Measurements from ENCODE around the gene PARP3. TPM values are rescaled to one million over a fixed set of nuclear protein-coding genes. Genes with fewer than 3 reads are reported as not detected.
A peak's percentile ranks its signal among the peaks of the same experiment; 100 is the strongest.

The PARP3 gene
- total and polyA plus RNA-seq, 9 of the 15 experiments (the other 6 are each of a cell fraction or from before 2014, with no cell fraction given): 0.46 to 6.6 (median 4.5) TPM

DNA sequence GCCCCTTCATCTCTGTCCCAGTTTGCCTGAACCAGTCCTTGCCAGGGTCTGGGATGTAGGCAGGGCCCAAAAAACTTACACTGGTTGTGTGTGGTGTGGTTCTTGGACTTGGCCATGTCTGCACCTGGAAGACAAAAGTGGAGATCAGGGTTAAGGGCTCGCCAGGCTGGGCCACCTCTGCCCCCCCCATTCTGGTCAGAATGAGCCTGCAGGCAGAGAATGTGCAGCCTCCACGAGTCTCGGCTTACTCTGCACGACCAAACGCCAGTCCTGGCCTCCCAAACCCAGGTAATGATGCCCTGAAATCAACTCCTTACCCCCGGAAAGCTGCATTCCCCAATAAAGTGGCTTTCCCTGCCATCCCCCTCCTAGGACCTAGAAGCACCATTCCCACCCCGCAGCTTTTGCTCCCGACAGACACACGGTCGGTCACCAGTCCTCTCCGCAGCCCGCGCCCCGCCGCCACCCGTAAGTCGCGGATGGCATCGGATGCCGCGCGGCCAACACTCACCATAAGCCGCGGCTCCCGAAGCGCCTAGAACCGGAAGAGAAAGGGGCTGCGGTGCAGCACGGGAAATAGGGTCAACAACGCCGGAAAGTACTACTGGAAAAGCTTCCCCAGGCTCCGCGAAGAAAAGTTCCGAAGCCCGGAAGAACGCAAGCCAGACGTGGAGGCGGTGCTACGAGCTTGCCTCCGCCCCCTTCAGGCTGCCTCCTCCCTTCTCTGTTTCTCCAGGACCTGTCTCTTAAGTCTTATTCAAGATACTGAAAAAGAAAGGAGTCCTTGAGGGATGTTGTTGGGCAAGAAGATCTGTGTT, 53.4 kb downstream of the PARP3 start, which contains the start of gene RPL29 (continued):
- TF ChIP-seq, protein P1, sequence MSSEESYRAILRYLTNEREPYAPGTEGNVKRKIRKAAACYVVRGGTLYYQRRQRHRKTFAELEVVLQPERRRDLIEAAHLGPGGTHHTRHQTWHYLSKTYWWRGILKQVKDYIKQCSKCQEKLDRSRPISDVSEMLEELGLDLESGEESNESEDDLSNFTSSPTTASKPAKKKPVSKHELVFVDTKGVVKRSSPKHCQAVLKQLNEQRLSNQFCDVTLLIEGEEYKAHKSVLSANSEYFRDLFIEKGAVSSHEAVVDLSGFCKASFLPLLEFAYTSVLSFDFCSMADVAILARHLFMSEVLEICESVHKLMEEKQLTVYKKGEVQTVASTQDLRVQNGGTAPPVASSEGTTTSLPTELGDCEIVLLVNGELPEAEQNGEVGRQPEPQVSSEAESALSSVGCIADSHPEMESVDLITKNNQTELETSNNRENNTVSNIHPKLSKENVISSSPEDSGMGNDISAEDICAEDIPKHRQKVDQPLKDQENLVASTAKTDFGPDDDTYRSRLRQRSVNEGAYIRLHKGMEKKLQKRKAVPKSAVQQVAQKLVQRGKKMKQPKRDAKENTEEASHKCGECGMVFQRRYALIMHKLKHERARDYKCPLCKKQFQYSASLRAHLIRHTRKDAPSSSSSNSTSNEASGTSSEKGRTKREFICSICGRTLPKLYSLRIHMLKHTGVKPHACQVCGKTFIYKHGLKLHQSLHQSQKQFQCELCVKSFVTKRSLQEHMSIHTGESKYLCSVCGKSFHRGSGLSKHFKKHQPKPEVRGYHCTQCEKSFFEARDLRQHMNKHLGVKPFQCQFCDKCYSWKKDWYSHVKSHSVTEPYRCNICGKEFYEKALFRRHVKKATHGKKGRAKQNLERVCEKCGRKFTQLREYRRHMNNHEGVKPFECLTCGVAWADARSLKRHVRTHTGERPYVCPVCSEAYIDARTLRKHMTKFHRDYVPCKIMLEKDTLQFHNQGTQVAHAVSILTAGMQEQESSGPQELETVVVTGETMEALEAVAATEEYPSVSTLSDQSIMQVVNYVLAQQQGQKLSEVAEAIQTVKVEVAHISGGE (CRISPR knock-in tag; IDR thresholded peaks at IDR 0.05): peak; percentile 94 to 99 (median 99)
- TF ChIP-seq FOXK2 (conservative IDR thresholded peaks at IDR 0.05 in 1 of 2, IDR thresholded peaks at IDR 0.05 in 1 of 2; ENCODE audit: low read depth in 2 of 2) (peak; percentile 82 to 93), ZKSCAN1 (IDR thresholded peaks at IDR 0.05; ENCODE audit: low read depth, low read length) (0 out of 2 replicates have a peak, but pooled peaks have one; percentile 36), CREB1 (IDR thresholded peaks at IDR 0.05) (peak; percentile 39), CREB1 (CRISPR knock-in tag; IDR thresholded peaks at IDR 0.05) (no peak), NCOR1 (IDR thresholded peaks at IDR 0.05) (peak; percentile 48), ZNF354B (CRISPR knock-in tag; IDR thresholded peaks at IDR 0.05) (no peak), TAF1 (IDR thresholded peaks at IDR 0.05; ENCODE audit: control insufficient read depth, extremely low read depth, insufficient read depth, low read length, severe bottlenecking) (peak; percentile 98), GABPA (tag; conservative IDR thresholded peaks at IDR 0.05; ENCODE audit: low read depth) (peak; percentile 99), NR3C1 (CRISPR knock-in tag; IDR thresholded peaks at IDR 0.05) (no peak)
- TF ChIP-seq, protein P2, sequence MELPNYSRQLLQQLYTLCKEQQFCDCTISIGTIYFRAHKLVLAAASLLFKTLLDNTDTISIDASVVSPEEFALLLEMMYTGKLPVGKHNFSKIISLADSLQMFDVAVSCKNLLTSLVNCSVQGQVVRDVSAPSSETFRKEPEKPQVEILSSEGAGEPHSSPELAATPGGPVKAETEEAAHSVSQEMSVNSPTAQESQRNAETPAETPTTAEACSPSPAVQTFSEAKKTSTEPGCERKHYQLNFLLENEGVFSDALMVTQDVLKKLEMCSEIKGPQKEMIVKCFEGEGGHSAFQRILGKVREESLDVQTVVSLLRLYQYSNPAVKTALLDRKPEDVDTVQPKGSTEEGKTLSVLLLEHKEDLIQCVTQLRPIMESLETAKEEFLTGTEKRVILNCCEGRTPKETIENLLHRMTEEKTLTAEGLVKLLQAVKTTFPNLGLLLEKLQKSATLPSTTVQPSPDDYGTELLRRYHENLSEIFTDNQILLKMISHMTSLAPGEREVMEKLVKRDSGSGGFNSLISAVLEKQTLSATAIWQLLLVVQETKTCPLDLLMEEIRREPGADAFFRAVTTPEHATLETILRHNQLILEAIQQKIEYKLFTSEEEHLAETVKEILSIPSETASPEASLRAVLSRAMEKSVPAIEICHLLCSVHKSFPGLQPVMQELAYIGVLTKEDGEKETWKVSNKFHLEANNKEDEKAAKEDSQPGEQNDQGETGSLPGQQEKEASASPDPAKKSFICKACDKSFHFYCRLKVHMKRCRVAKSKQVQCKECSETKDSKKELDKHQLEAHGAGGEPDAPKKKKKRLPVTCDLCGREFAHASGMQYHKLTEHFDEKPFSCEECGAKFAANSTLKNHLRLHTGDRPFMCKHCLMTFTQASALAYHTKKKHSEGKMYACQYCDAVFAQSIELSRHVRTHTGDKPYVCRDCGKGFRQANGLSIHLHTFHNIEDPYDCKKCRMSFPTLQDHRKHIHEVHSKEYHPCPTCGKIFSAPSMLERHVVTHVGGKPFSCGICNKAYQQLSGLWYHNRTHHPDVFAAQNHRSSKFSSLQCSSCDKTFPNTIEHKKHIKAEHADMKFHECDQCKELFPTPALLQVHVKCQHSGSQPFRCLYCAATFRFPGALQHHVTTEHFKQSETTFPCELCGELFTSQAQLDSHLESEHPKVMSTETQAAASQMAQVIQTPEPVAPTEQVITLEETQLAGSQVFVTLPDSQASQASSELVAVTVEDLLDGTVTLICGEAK (IDR thresholded peaks at IDR 0.05): peak; percentile 99
- TF ChIP-seq, protein P2 (CRISPR knock-in tag; IDR thresholded peaks at IDR 0.05): no peak
- TF ChIP-seq, protein P3, sequence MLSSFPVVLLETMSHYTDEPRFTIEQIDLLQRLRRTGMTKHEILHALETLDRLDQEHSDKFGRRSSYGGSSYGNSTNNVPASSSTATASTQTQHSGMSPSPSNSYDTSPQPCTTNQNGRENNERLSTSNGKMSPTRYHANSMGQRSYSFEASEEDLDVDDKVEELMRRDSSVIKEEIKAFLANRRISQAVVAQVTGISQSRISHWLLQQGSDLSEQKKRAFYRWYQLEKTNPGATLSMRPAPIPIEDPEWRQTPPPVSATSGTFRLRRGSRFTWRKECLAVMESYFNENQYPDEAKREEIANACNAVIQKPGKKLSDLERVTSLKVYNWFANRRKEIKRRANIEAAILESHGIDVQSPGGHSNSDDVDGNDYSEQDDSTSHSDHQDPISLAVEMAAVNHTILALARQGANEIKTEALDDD (IDR thresholded peaks at IDR 0.05): no peak
